Activated CD8-positive, alpha-beta memory T cell treated with anti-CD3 and anti-CD28 coated beads for 36 hours (primary cell): Measurements from ENCODE around the gene MDM4. TPM values are rescaled to one million over a fixed set of nuclear protein-coding genes. Genes with fewer than 3 reads are reported as not detected.
"Not testable (repeated sequence)": the region's sequence is repeated elsewhere in the genome, so short reads cannot be mapped to it uniquely, and the experiment has no call there.

Experiments
- CTCF ChIA-PET: fragments of 350-600 bp; sonication (Branson Sonifier 250); formaldehyde crosslinking; loops from one replicate; lab custom pipeline; 2021; ENCODE audit warnings: antibody characterized with exemption; lab: Charles Lee
- POLR2A ChIA-PET: fragments of 350-600 bp; sonication (Branson Sonifier 250); formaldehyde crosslinking; loops from one replicate; lab custom pipeline; 2021; ENCODE audit warnings: antibody characterized with exemption; lab: Charles Lee
- total RNA-seq, 2 experiments: library from RNA; stranded (reverse); gene quantifications; one replicate each; pipeline ENCODE4 v1.2.3, GENCODE V29; 2021

The MDM4 gene
- total RNA-seq, 2 experiments from 2014 or later: 64.5 to 66.4 TPM

GRCh38 chr1:204483791-204484190 is 32.4 kb upstream of the MDM4 start:
- CTCF ChIA-PET: interaction anchor here (0.8 to 1.1 kb wide), 2 partner anchors 16 to 23 kb away, joined by 3 read pairs; no protein-coding TSS in a partner anchor
- POLR2A ChIA-PET: no interaction called here

- POLR2A ChIA-PET: not testable (repeated sequence)
- CTCF ChIA-PET: interaction anchor here (0.7 to 2.4 kb wide), 6 partner anchors 8 to 340 kb away, joined by 3 to 7 read pairs (median 3); no protein-coding TSS in a partner anchor
Observed at GRCh38 chr1:204486513-204487255, 29.5 kb upstream of the MDM4 start.

GRCh38 chr1:204487256-204487615 is 29.0 kb upstream of the MDM4 start:
- CTCF ChIA-PET: interaction anchor here (1.1 to 2.4 kb wide), 3 partner anchors 9 to 56 kb away, joined by 3 to 7 read pairs (median 4); no protein-coding TSS in a partner anchor
- POLR2A ChIA-PET: no interaction called here

- CTCF ChIA-PET: interaction anchor here (0.6 to 17.2 kb wide), 4 partner anchors 12 to 53 kb away, joined by 3 to 397 read pairs (median 4); no protein-coding TSS in a partner anchor
- POLR2A ChIA-PET: interaction anchor here (0.5 kb wide), 1 partner anchor 307 kb away, joined by 3 read pairs; no protein-coding TSS in a partner anchor
Observed at GRCh38 chr1:204491655-204492054, 24.6 kb upstream of the MDM4 start.

GRCh38 chr1:204493145-204493983 is 22.8 kb upstream of the MDM4 start:
- ChIA-PET CTCF (interaction anchor here (0.9 to 17.2 kb wide), 10 partner anchors 12 to 96 kb away, joined by 3 to 397 read pairs (median 4); no protein-coding TSS in a partner anchor), POLR2A (interaction anchor here (0.6 to 2.0 kb wide), 11 partner anchors 9 to 795 kb away, joined by 3 to 21 read pairs (median 4); partner anchors contain the start of gene MDM4)

GRCh38 chr1:204493984-204494280 is 22.3 kb upstream of the MDM4 start:
- POLR2A ChIA-PET: interaction anchor here (0.6 to 2.0 kb wide), 11 partner anchors 9 to 795 kb away, joined by 3 to 21 read pairs (median 4); partner anchors contain the start of gene MDM4
- CTCF ChIA-PET: interaction anchor here (0.9 to 17.2 kb wide), 9 partner anchors 12 to 96 kb away, joined by 3 to 397 read pairs (median 3); no protein-coding TSS in a partner anchor

GRCh38 chr1:204494281-204495077 is 21.7 kb upstream of the MDM4 start, which contains the start of gene PIK3C2B:
PIK3C2B (minus strand) TSS chr1:204494805; CDS start chr1:204469802, 25,003 bp downstream.
- POLR2A ChIA-PET: interaction anchor here (0.6 to 2.0 kb wide), 15 partner anchors 8 to 796 kb away, joined by 3 to 21 read pairs (median 4); partner anchors contain the start of gene MDM4
- CTCF ChIA-PET: interaction anchor here (0.6 to 17.2 kb wide), 12 partner anchors 11 to 795 kb away, joined by 3 to 397 read pairs (median 3); no protein-coding TSS in a partner anchor

- POLR2A ChIA-PET: interaction anchor here (0.6 to 2.0 kb wide), 11 partner anchors 8 to 109 kb away, joined by 3 to 21 read pairs (median 4); partner anchors contain the start of gene MDM4
- CTCF ChIA-PET: interaction anchor here (0.6 to 17.2 kb wide), 6 partner anchors 10 to 794 kb away, joined by 3 to 397 read pairs (median 5); no protein-coding TSS in a partner anchor
Observed at GRCh38 chr1:204495078-204495753, 21.0 kb upstream of the MDM4 start.

- POLR2A ChIA-PET: interaction anchor here (0.6 to 0.7 kb wide), 3 partner anchors 12 to 110 kb away, joined by 3 read pairs; no protein-coding TSS in a partner anchor
- CTCF ChIA-PET: interaction anchor here (0.6 to 17.2 kb wide), 5 partner anchors 10 to 391 kb away, joined by 3 to 397 read pairs (median 3); no protein-coding TSS in a partner anchor
Observed at GRCh38 chr1:204495777-204496176, 20.4 kb upstream of the MDM4 start.

- CTCF ChIA-PET: interaction anchor here (0.6 to 17.2 kb wide), 3 partner anchors 13 to 68 kb away, joined by 3 to 397 read pairs (median 4); no protein-coding TSS in a partner anchor
Observed at GRCh38 chr1:204498981-204499380, 17.2 kb upstream of the MDM4 start.

GRCh38 chr1:204499511-204500468 is 16.4 kb upstream of the MDM4 start:
- POLR2A ChIA-PET: no interaction called here
- CTCF ChIA-PET: interaction anchor here (0.6 to 17.2 kb wide), 5 partner anchors 13 to 82 kb away, joined by 3 to 397 read pairs (median 3); no protein-coding TSS in a partner anchor

More at GRCh38 chr1:204498981-204499380, 17.2 kb upstream of the MDM4 start:
- POLR2A ChIA-PET: interaction anchor here (1.2 kb wide), 1 partner anchor 68 kb away, joined by 5 read pairs; no protein-coding TSS in a partner anchor

GRCh38 chr1:204502241-204502640 is 14.0 kb upstream of the MDM4 start:
- ChIA-PET POLR2A (interaction anchor here (0.9 to 1.7 kb wide), 2 partner anchors 8 to 54 kb away, joined by 5 to 8 read pairs; partner anchors contain the start of gene PIK3C2B), CTCF (interaction anchor here (0.9 to 17.2 kb wide), 9 partner anchors 8 to 305 kb away, joined by 4 to 397 read pairs (median 5); partner anchors contain the start of gene PIK3C2B)

GRCh38 chr1:204503122-204503912 is 12.9 kb upstream of the MDM4 start:
- CTCF ChIA-PET: interaction anchor here (0.5 to 17.2 kb wide), 21 partner anchors 9 to 348 kb away, joined by 3 to 397 read pairs (median 5); partner anchors contain the start of gene PIK3C2B
- POLR2A ChIA-PET: interaction anchor here (0.6 to 1.7 kb wide), 4 partner anchors 9 to 99 kb away, joined by 3 to 8 read pairs (median 4); partner anchors contain the start of gene PIK3C2B

- ChIA-PET POLR2A (no interaction called here), CTCF (interaction anchor here (0.7 to 17.2 kb wide), 10 partner anchors 9 to 349 kb away, joined by 3 to 397 read pairs (median 8); partner anchors contain the start of gene PIK3C2B)
Observed at GRCh38 chr1:204503913-204504519, 12.2 kb upstream of the MDM4 start.
